Psoas muscle (tissue), 8 donors: ENCODE measurements around the gene TRIM64. TPM values are rescaled to one million over a fixed set of nuclear protein-coding genes. Genes with fewer than 3 reads are reported as not detected.
"Not testable (repeated sequence)": the region's sequence is repeated elsewhere in the genome, so short reads cannot be mapped to it uniquely, and the experiment has no call there.

Source experiments
- ATAC-seq, 4 donors: fragments of 200-7000 bp; cut with Tn5 transposase; one replicate each; pipeline ENCODE4 v1.9.1; 2020; ENCODE audit warnings: moderate library complexity in 3 of 4, mild to moderate bottlenecking in 2 of 4
- DNase-seq, 2 donors: peaks; one replicate each; pipeline ENCODE4 v3.0.0-alpha.2; 2020
- H3K27ac ChIP-seq: fragments of 200-600 bp; one replicate; pipeline ENCODE4 v1.8.0; 2022
- H3K27me3 ChIP-seq, 3 donors: fragments of 200-600 bp in 1 of 3; one replicate each; pipeline versions ENCODE4 v1.6.1 to v1.8.0; 2013 to 2022; ENCODE audit warnings: low read length in 2 of 3, mild to moderate bottlenecking in 2 of 3, moderate library complexity in 1 of 3; ENCODE audit not compliant: insufficient read depth in 3 of 3
- H3K36me3 ChIP-seq, 2 donors: fragments of 200-600 bp in 1 of 2; one replicate each; pipeline versions ENCODE4 v1.6.1 to v1.8.0; 2013 to 2022; ENCODE audit warnings: low read depth in 1 of 2, mild to moderate bottlenecking in 1 of 2, moderate library complexity in 1 of 2; ENCODE audit not compliant: insufficient read depth in 1 of 2
- H3K4me1 ChIP-seq: fragments of 200-600 bp; one replicate; pipeline ENCODE4 v1.8.0; 2022
- H3K4me3 ChIP-seq: fragments of 200-600 bp; one replicate; pipeline ENCODE4 v1.8.0; 2022; ENCODE audit warnings: mild to moderate bottlenecking
- H3K9me3 ChIP-seq: fragments of 200-600 bp; one replicate; pipeline ENCODE4 v1.8.0; 2022
- WGBS, 3 donors: extraction: QIAGEN DNeasy Blood & Tissue Kit; methylation state at CpG; one replicate each; pipeline versions ENCODE4 v1.1.6 to v1.1.7; 2013; 5-methylcytosine and 5-hydroxymethylcytosine counted together
- intact Hi-C, 2 donors: fragments of 100-400 bp; cut with DNase I; formaldehyde crosslinking; loops; one replicate each; pipeline versions ENCODE4 v1.11.0 to v1.14.2; 2022
- long read RNA-seq, 2 donors: library from polyadenylated mRNA; unstranded; transcript quantifications; one replicate each; pipeline ENCODE4 v2.0.0, GENCODE V29; 2021
- polyA plus RNA-seq, 3 donors: library from polyadenylated mRNA; stranded (reverse); fragments of 200-250 nt; gene quantifications; one replicate each; pipeline ENCODE4 v1.2.3, GENCODE V29; 2013
- total RNA-seq, 4 donors: library from RNA; stranded (reverse); fragmentation: NEBNext Ultra II Directional in 2 of 4; extraction: Animal tissue kit (Norgen Biotek cat#: 25700) in 2 of 4; gene quantifications; one replicate each; pipeline versions ENCODE4 v1.2.1 to v1.2.4, GENCODE V29; 2021 to 2023
- TF ChIP-seq, protein P1 (sequence below): fragments of 200-600 bp; IDR thresholded peaks from one replicate; pipeline ENCODE4 v1.8.0; 2022; ENCODE audit warnings: antibody characterized with exemption
- donor health status: healthy with polysubstance abuse.
- donor health status: DM: no; HTN: no; CAD: no; lungs with moderate emphysema.
- donor health status: Bipolar disorder and iron deficiency.
- donor health status: healthy.
- donor health status: DM: yes; HTN: yes; CAD: no.
- donor health status: DM: no; HTN: no; CAD: no.
- donor health status: DM: no; HTN: no; CAD: no.
- donor health status: DM: yes; HTN: yes; CAD: no.

Gene TRIM64, protein sequence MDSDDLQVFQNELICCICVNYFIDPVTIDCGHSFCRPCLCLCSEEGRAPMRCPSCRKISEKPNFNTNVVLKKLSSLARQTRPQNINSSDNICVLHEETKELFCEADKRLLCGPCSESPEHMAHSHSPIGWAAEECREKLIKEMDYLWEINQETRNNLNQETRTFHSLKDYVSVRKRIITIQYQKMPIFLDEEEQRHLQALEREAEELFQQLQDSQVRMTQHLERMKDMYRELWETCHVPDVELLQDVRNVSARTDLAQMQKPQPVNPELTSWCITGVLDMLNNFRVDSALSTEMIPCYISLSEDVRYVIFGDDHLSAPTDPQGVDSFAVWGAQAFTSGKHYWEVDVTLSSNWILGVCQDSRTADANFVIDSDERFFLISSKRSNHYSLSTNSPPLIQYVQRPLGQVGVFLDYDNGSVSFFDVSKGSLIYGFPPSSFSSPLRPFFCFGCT
- total RNA-seq (not detected), polyA plus RNA-seq (not detected)
- long read RNA-seq, donor 1: 0 reads
- long read RNA-seq, donor 2: 0 reads

DNA sequence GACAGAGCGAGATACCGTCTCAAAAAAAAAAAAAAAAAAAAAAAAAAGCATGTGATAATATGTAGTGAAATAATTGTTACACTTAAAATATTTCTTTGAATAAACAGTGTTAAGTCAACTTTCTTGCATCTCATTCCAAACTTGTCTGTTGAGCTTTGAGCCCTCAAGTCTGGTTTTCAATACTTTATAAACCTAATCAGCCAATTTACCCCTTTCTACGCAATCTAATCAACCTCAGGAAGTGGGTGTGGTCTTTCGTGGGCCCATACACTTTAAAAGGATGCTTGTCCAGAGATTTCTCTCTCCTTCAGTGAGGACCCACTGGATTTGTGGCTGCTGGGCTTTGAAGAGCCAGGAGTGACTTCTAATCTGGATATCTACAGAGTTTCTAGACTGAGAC lies at the start of gene TRIM64:
Gene TRIM64 (plus strand): TSS at position 301 of the 400 bp plus-strand sequence. CDS start 2,467 bp downstream, outside the sequence.
- H3K27ac ChIP-seq, intact Hi-C loops, ATAC-seq, H3K27me3 ChIP-seq, H3K36me3 ChIP-seq, DNase-seq, H3K9me3 ChIP-seq, H3K4me3 ChIP-seq, H3K4me1 ChIP-seq: not testable (repeated sequence)
- no CpG with 5 or more reads among the region's 4 CpGs for WGBS, 3 donors

DNA sequence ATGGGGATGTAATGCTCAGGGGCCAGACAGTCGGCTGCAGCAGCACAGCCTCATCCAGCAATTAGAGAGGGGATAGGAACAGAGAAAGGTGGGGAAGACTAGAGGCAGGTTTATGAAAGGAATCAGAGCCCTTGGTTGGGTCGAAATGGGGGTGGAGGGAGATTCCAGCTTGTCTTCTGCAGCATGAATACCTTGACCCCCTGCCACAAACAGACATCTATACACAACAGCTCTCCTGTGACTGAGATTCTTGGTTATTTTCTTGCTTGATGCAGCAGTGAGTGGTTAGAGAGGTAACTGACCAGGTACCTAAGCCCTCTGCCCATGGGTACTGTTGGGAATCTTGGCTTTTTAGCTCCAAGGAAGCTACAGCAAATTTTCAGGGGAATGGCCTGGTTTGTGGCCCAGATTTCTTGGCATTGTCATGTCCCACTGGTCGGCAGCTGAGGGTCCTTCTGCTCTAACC lies 43.6 kb upstream of the TRIM64 start, which contains the start of gene TRIM49D1:
Gene TRIM49D1 (minus strand): TSS at position 51 of the 466 bp plus-strand sequence. CDS start 4,535 bp downstream, outside the sequence.
- no peak within 1 kb of the TSS for H3K27ac ChIP-seq
- TF ChIP-seq, protein P1, sequence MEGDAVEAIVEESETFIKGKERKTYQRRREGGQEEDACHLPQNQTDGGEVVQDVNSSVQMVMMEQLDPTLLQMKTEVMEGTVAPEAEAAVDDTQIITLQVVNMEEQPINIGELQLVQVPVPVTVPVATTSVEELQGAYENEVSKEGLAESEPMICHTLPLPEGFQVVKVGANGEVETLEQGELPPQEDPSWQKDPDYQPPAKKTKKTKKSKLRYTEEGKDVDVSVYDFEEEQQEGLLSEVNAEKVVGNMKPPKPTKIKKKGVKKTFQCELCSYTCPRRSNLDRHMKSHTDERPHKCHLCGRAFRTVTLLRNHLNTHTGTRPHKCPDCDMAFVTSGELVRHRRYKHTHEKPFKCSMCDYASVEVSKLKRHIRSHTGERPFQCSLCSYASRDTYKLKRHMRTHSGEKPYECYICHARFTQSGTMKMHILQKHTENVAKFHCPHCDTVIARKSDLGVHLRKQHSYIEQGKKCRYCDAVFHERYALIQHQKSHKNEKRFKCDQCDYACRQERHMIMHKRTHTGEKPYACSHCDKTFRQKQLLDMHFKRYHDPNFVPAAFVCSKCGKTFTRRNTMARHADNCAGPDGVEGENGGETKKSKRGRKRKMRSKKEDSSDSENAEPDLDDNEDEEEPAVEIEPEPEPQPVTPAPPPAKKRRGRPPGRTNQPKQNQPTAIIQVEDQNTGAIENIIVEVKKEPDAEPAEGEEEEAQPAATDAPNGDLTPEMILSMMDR: no peak
- WGBS, 3 donors: 49 to 53% (median 53%) methylated on average over 3 of the region's 3 CpGs
- H3K27me3 ChIP-seq: no peaks in the 10 kb centered on the region
- ATAC-seq (no peak), DNase-seq (no peak)
- no peaks in the 10 kb centered on the region for H3K36me3 ChIP-seq
- H3K9me3 ChIP-seq: no peaks in the 10 kb centered on the region
- intact Hi-C loops: no loop called here
- H3K4me3 ChIP-seq: no peak within 1 kb of the TSS
- H3K4me1 ChIP-seq: no peaks in the 10 kb centered on the region

DNA sequence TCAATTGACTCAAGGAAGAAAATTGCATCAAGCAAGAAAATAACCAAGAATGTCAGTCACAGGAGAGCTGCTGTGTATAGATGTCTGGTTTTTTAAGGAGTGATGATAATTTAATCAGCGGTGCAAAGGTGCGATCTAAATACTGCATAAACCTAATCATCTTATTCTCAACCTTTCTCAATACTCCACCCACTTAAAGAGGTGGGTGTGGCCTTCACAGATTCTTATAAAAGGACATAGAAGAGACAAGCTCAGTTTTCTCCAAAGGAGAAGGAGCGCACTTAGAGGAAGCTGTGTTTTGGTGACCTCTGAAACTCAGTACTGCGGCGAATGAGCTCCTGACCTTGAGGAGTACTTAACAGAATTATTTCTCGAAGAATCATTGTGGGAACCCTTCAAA lies 42.1 kb upstream of the TRIM64 start, which contains the start of gene TRIM49D2:
Gene TRIM49D2 (plus strand): TSS at position 301 of the 400 bp plus-strand sequence. CDS start 2,698 bp downstream, outside the sequence.
- H3K36me3 ChIP-seq, H3K27me3 ChIP-seq, H3K9me3 ChIP-seq, DNase-seq, intact Hi-C loops, H3K4me3 ChIP-seq, H3K4me1 ChIP-seq, H3K27ac ChIP-seq, ATAC-seq: not testable (repeated sequence)
- 92 to 97% (median 94%) methylated on average over 2 of the region's 6 CpGs for WGBS, 3 donors

DNA sequence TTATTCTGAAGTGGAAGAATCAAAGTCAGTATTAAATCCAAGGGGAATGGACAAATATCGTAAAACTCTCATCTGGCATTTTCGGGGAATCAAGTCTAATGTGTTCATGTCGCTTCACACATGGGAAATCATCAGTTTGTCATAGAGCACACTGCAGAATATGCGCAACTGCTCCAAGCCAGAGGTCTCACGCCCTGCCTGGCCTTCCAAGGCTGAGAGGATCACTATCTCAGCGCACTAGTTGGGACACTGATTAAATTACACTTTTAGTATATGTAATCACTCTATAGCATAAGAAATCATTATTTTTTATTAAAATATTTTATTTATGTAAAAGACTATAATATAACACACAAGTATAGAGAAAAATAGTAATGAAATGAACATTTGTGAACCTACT lies 5.0 kb upstream of the TRIM64 start:
- not testable (repeated sequence) for DNase-seq

More for the DNA sequence above, 5.0 kb upstream of the TRIM64 start:
- H3K4me3 ChIP-seq, H3K9me3 ChIP-seq, H3K27me3 ChIP-seq, H3K27ac ChIP-seq, H3K4me1 ChIP-seq, H3K36me3 ChIP-seq, ATAC-seq, intact Hi-C loops: not testable (repeated sequence)
- WGBS, 3 donors: 91 to 98% (median 92%) methylated on average over 3 to 5 of the region's 6 CpGs

Other genes starting within 250 kb of the TRIM64 start
- gene TRIM49, start 157.5 kb upstream of the TRIM64 start, total RNA-seq: not detected
- not detected for gene TRIM49, start 157.5 kb upstream of the TRIM64 start, polyA plus RNA-seq
- gene TRIM64B, start 87.5 kb upstream of the TRIM64 start, total RNA-seq: not detected
- not detected for gene TRIM64B, start 87.5 kb upstream of the TRIM64 start, polyA plus RNA-seq
- not detected for gene TRIM49D1, start 43.8 kb upstream of the TRIM64 start, total RNA-seq
- gene TRIM49D1, start 43.8 kb upstream of the TRIM64 start, polyA plus RNA-seq: not detected
- gene TRIM49D2, start 42.0 kb upstream of the TRIM64 start, total RNA-seq: not detected
- not detected for gene TRIM49D2, start 42.0 kb upstream of the TRIM64 start, polyA plus RNA-seq
- gene TRIM49C, start 65.1 kb downstream of the TRIM64 start, total RNA-seq: not detected
- not detected for gene TRIM49C, start 65.1 kb downstream of the TRIM64 start, polyA plus RNA-seq
- not detected for gene UBTFL1, start 119.9 kb downstream of the TRIM64 start, total RNA-seq
- gene UBTFL1, start 119.9 kb downstream of the TRIM64 start, polyA plus RNA-seq: not detected
- 1 to 10 TPM in 1 of 4 donors, under 1 TPM in 3; 0.32 to 1.4 (median 0.61) TPM for gene NAALAD2, start 168.6 kb downstream of the TRIM64 start, total RNA-seq
- gene NAALAD2, start 168.6 kb downstream of the TRIM64 start, polyA plus RNA-seq: under 1 TPM; 0.20 to 0.45 (median 0.39) TPM